Measurements from ENCODE around the gene HSD11B2. TPM values are rescaled to one million over a fixed set of nuclear protein-coding genes. Genes with fewer than 3 reads are reported as not detected.
A peak's percentile ranks its signal among the peaks of the same experiment; 100 is the strongest.

The HSD11B2 gene
- total and polyA plus RNA-seq, 2 of the 8 experiments (the other 6 are each of a cell fraction or from before 2014, with no cell fraction given) = 28.7 to 32.9 TPM

DNA sequence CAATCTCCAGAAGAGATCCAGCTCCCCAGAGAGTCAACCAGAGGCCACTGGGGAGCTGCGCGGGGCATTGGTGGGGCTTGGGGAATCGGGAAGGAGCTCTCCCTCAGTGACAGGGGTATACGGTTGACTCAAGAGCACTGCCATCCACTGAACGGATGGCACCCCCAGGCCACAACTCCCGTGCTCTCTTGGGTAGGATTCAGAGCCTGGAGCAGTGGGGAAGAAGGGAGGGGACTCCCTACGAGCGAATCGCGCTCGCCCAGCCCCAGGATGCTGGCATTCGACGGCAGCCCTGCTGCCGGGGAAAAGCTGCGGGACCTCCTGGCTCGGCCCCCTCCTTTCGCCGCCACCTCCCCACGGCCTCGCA, 37.1 kb upstream of the HSD11B2 start:
- Histone ChIP-seq H3K9me3 (ENCODE audit: insufficient read depth in 2 of 2, low read depth in 1 of 2, low read length in 1 of 2) (no peaks in the 10 kb centered on the region), H2BK12ac (ENCODE audit: low read depth, low read length) (0 out of 2 replicates have a peak overlapping the region, but pooled peaks have one; percentile 20), H2BK5ac (ENCODE audit: low read depth, low read length) (no peak overlapping the region), H2AFZ (ENCODE audit: low read length) (no peak overlapping the region), H3K14ac (ENCODE audit: insufficient read length) (no peak overlapping the region), H2AK5ac (ENCODE audit: low read depth, low read length) (no peak overlapping the region), H4K8ac (ENCODE audit: extremely low read depth, insufficient read depth, low read length) (peak overlapping the region; percentile 11; the same call in 1 of the 2 replicates), H3K18ac (ENCODE audit: extremely low read depth, low read length) (peak overlapping the region; percentile 32; the same call in 1 of the 2 replicates), H2BK120ac (replicated peaks; ENCODE audit: low read depth, low read length) (no peak overlapping the region), H3K27ac (ENCODE audit: low read depth, low read length) (no peak overlapping the region), H3K23ac (ENCODE audit: insufficient read length) (no peak overlapping the region), H2BK15ac (ENCODE audit: low read length) (no peak overlapping the region), H4K91ac (replicated peaks; ENCODE audit: insufficient read length, low read length) (no peak overlapping the region), H2BK20ac (ENCODE audit: low read length) (no peak overlapping the region), H3K36me3 (ENCODE audit: control insufficient read depth in 2 of 4, insufficient read depth in 4 of 4, low read length in 3 of 4) (no peaks in the 10 kb centered on the region), H3K4ac (replicated peaks; ENCODE audit: insufficient read length, low read depth, low read length) (no peak overlapping the region), H3K56ac (replicated peaks; ENCODE audit: insufficient read length, low read depth, low read length) (no peak overlapping the region), H3K4me3 (ENCODE audit: extremely low read depth in 1 of 4, insufficient read depth in 2 of 4, low read depth in 3 of 4, low read length in 4 of 4) (peak overlapping the region; percentile 13 to 58 (median 39); a peak in 7 of 8 replicates), H4K20me1 (replicated peaks in 1 of 2; ENCODE audit: control insufficient read depth in 1 of 2, insufficient read depth in 2 of 2, low read length in 2 of 2) (peaks cover 6 to 9% of the 10 kb centered on the region in 2 experiments), H3K4me2 (ENCODE audit: insufficient read depth in 1 of 2, low read depth in 2 of 2, low read length in 2 of 2) (peak overlapping the region; percentile 56 to 86), H3K23me2 (ENCODE audit: low read depth, low read length) (no peaks in the 10 kb centered on the region; the same call in 1 of the 2 replicates), H4K5ac (ENCODE audit: insufficient read length, low read depth, low read length) (no peak overlapping the region), H3K4me1 (replicated peaks in 1 of 4; ENCODE audit: control insufficient read depth in 3 of 4, insufficient read depth in 4 of 4, low read length in 3 of 4) (peaks cover 0 to 35% (median 23%) of the 10 kb centered on the region in 4 experiments; a peak in 6 of 7 replicates), H3K79me2 (ENCODE audit: control insufficient read depth in 1 of 2, insufficient read depth in 2 of 2, low read length in 2 of 2) (no peaks in the 10 kb centered on the region), H3K79me1 (ENCODE audit: low read depth, low read length) (no peaks in the 10 kb centered on the region), H3K9ac (replicated peaks in 1 of 4; ENCODE audit: extremely low read depth in 1 of 4, low read depth in 3 of 4, low read length in 3 of 4) (no peak overlapping the region; a peak in 1 of 7 replicates), H3K27me3 (replicated peaks in 1 of 4; ENCODE audit: control insufficient read depth in 3 of 4, extremely low read depth in 1 of 4, insufficient read depth in 3 of 4, low read length in 3 of 4) (peaks cover 24 to 54% (median 45%) of the 10 kb centered on the region in 4 experiments)
- FAIRE-seq (no peak), DNase-seq (ENCODE audit: low read depth in 1 of 2, low spot score in 2 of 2) (no peak)
- CTCF ChIA-PET (ENCODE audit: partially characterized antibody) = interaction anchor here (0.9 to 32.4 kb wide), 20 partner anchors 9 to 398 kb away, joined by 3 to 476 read pairs (median 5); partner anchors contain the start of genes KCTD19, LRRC36 and ZDHHC1
- WGBS, 2 experiments (ENCODE audit: extremely low coverage in 1 of 2, insufficient coverage in 1 of 2, insufficient read length in 1 of 2, insufficient replicate concordance in 2 of 2, low coverage in 1 of 2, low lambda C conversion rate in 2 of 2, missing lambda C conversion rate in 1 of 2) = 9% methylated on average over 11 of the region's 20 CpGs; no CpG with 5 or more reads in 1 of the 2 experiments
- TF ChIP-seq TEAD4 (IDR thresholded peaks at IDR 0.05; ENCODE audit: low read depth, low read length) (no peak), RFX5 (IDR thresholded peaks at IDR 0.05; ENCODE audit: borderline replicate concordance, low read depth, low read length) (no peak), KDM4A (IDR thresholded peaks at IDR 0.05; ENCODE audit: low read depth, low read length, severe bottlenecking) (peak; percentile 19), SP2 (IDR thresholded peaks at IDR 0.05; ENCODE audit: low read length) (no peak)
- POLR2A ChIA-PET (ENCODE audit: partially characterized antibody) = interaction anchor here (0.5 to 1.7 kb wide), 4 partner anchors 10 to 183 kb away, joined by 3 to 12 read pairs (median 4); no protein-coding TSS in a partner anchor
